GM12878 (cell line): Measurements from ENCODE around the gene FAM53B. TPM values are rescaled to one million over a fixed set of nuclear protein-coding genes. Genes with fewer than 3 reads are reported as not detected.

Experiments used
- BACH1 ChIP-seq: fragments of 450-650 bp; IDR thresholded peaks from 2 replicates; pipeline ENCODE4 v1.6.1; 2017; ENCODE audit warnings: mild to moderate bottlenecking, borderline replicate concordance
- SIN3A ChIP-seq: IDR thresholded peaks from 2 replicates; pipeline ENCODE4 v1.6.1; 2012; ENCODE audit warnings: low read depth, low read length, improper control_type of control experiment
- polyA plus RNA-seq, 11 experiments: library from polyadenylated mRNA; depleted of rRNA in 4 of 11; unstranded in 6 of 11; stranded (reverse) in 5 of 11; fragments of >200 nt; fragmentation: Nextera tagmentation in 4 of 11; fragmentation: Illumina TruSeq in 1 of 11; extraction: Ambion mirVana in 4 of 11; extraction: Trizol in 1 of 11; gene quantifications; 1 replicate in 1 of 11; 2 replicates in 10 of 11; pipeline versions ENCODE4 v1.2.1 to v1.2.3, GENCODE V29; 2011 to 2016; ENCODE audit warnings: inconsistent platforms in 2 of 11, missing spikeins in 2 of 11, low read depth in 1 of 11
- total RNA-seq, 4 experiments: library from RNA; depleted of rRNA in 3 of 4; stranded (reverse); fragments of >200 nt in 3 of 4; fragmentation: Illumina TruSeq in 1 of 4; extraction: Trizol in 1 of 4; gene quantifications; 2 replicates each; pipeline versions ENCODE4 v1.2.1 to v1.2.3, GENCODE V29; 2013 to 2021
- TF ChIP-seq, protein P1 (sequence below): IDR thresholded peaks from 2 replicates; pipeline ENCODE4 v1.6.1; 2011; ENCODE audit warnings: low read depth, low read length, improper control_type of control experiment, borderline replicate concordance
- TF ChIP-seq, protein P2 (sequence below): fragments of 450-650 bp; IDR thresholded peaks from 2 replicates; pipeline ENCODE4 v1.6.1; 2016; ENCODE audit warnings: mild to moderate bottlenecking
- TF ChIP-seq, protein P3 (sequence below): IDR thresholded peaks from 2 replicates; pipeline ENCODE4 v1.6.1; 2012; ENCODE audit warnings: low read depth, low read length, improper control_type of control experiment
- TF ChIP-seq, protein P4 (sequence below): fragments of 450-650 bp; formaldehyde crosslinking; IDR thresholded peaks from 2 replicates; pipeline ENCODE4 v1.5.0; 2022; ENCODE audit warnings: mild to moderate bottlenecking, missing genetic modification characterization

Gene FAM53B
- total and polyA plus RNA-seq, 10 of the 15 experiments (the other 5 are each of a cell fraction or from before 2014, with no cell fraction given), result 0.05 to 26.3 (median 8.1) TPM

- TF ChIP-seq, protein P1, sequence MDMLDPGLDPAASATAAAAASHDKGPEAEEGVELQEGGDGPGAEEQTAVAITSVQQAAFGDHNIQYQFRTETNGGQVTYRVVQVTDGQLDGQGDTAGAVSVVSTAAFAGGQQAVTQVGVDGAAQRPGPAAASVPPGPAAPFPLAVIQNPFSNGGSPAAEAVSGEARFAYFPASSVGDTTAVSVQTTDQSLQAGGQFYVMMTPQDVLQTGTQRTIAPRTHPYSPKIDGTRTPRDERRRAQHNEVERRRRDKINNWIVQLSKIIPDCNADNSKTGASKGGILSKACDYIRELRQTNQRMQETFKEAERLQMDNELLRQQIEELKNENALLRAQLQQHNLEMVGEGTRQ, result no peak
- TF ChIP-seq, protein P2, sequence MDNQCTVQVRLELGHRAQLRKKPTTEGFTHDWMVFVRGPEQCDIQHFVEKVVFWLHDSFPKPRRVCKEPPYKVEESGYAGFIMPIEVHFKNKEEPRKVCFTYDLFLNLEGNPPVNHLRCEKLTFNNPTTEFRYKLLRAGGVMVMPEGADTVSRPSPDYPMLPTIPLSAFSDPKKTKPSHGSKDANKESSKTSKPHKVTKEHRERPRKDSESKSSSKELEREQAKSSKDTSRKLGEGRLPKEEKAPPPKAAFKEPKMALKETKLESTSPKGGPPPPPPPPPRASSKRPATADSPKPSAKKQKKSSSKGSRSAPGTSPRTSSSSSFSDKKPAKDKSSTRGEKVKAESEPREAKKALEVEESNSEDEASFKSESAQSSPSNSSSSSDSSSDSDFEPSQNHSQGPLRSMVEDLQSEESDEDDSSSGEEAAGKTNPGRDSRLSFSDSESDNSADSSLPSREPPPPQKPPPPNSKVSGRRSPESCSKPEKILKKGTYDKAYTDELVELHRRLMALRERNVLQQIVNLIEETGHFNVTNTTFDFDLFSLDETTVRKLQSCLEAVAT, result no peak
- TF ChIP-seq SIN3A (no peak), BACH1 (no peak)
- TF ChIP-seq, protein P3, sequence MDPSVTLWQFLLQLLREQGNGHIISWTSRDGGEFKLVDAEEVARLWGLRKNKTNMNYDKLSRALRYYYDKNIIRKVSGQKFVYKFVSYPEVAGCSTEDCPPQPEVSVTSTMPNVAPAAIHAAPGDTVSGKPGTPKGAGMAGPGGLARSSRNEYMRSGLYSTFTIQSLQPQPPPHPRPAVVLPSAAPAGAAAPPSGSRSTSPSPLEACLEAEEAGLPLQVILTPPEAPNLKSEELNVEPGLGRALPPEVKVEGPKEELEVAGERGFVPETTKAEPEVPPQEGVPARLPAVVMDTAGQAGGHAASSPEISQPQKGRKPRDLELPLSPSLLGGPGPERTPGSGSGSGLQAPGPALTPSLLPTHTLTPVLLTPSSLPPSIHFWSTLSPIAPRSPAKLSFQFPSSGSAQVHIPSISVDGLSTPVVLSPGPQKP, result no peak
- TF ChIP-seq, protein P4, sequence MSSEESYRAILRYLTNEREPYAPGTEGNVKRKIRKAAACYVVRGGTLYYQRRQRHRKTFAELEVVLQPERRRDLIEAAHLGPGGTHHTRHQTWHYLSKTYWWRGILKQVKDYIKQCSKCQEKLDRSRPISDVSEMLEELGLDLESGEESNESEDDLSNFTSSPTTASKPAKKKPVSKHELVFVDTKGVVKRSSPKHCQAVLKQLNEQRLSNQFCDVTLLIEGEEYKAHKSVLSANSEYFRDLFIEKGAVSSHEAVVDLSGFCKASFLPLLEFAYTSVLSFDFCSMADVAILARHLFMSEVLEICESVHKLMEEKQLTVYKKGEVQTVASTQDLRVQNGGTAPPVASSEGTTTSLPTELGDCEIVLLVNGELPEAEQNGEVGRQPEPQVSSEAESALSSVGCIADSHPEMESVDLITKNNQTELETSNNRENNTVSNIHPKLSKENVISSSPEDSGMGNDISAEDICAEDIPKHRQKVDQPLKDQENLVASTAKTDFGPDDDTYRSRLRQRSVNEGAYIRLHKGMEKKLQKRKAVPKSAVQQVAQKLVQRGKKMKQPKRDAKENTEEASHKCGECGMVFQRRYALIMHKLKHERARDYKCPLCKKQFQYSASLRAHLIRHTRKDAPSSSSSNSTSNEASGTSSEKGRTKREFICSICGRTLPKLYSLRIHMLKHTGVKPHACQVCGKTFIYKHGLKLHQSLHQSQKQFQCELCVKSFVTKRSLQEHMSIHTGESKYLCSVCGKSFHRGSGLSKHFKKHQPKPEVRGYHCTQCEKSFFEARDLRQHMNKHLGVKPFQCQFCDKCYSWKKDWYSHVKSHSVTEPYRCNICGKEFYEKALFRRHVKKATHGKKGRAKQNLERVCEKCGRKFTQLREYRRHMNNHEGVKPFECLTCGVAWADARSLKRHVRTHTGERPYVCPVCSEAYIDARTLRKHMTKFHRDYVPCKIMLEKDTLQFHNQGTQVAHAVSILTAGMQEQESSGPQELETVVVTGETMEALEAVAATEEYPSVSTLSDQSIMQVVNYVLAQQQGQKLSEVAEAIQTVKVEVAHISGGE (CRISPR knock-in tag), result no peak
- TF ChIP-seq, all 136 proteins: peak for 0
Observed at GRCh38 chr10:124615259-124615658, 128.9 kb downstream of the FAM53B start (continued).
